Neuronal stem cell (in vitro differentiated cells): ENCODE measurements around the gene PLXNA1.

ENCODE experiments used
- DNase-seq: peaks from one replicate; pipeline ENCODE4 v3.0.0-alpha.2; 2013; ENCODE audit warnings: low spot score
- H2AFZ ChIP-seq: one replicate; pipeline ENCODE4 v1.6.1; 2013; ENCODE audit warnings: mild to moderate bottlenecking, low read length, inconsistent platforms
- H2AK5ac ChIP-seq: 2 replicates; pipeline ENCODE4 v1.6.1; 2013; ENCODE audit warnings: low read depth, mild to moderate bottlenecking, inconsistent platforms, low read length, moderate library complexity, mixed read lengths
- H2BK120ac ChIP-seq: 2 replicates; pipeline ENCODE4 v1.6.1; 2013; ENCODE audit warnings: low read depth, mild to moderate bottlenecking, inconsistent platforms, low read length, moderate library complexity, mixed read lengths
- H2BK12ac ChIP-seq: one replicate; pipeline ENCODE4 v1.6.1; 2013; ENCODE audit warnings: low read length, inconsistent platforms
- H2BK15ac ChIP-seq: 2 replicates; pipeline ENCODE4 v1.6.1; 2013; ENCODE audit warnings: mild to moderate bottlenecking, low read length, inconsistent platforms, mixed read lengths
- H2BK5ac ChIP-seq: one replicate; pipeline ENCODE4 v1.6.1; 2013; ENCODE audit warnings: inconsistent platforms, mild to moderate bottlenecking, low read length, moderate library complexity
- H3K14ac ChIP-seq: one replicate; pipeline ENCODE4 v1.6.1; 2013; ENCODE audit warnings: low read length, inconsistent platforms
- H3K18ac ChIP-seq: 2 replicates; pipeline ENCODE4 v1.6.1; 2013; ENCODE audit warnings: low read length, inconsistent platforms
- H3K23ac ChIP-seq: 2 replicates; pipeline ENCODE4 v1.6.1; 2013; ENCODE audit warnings: low read depth, mild to moderate bottlenecking, mixed read lengths, low read length, inconsistent platforms; ENCODE audit not compliant: poor library complexity
- H3K27ac ChIP-seq: replicated peaks from 3 replicates; pipeline ENCODE4 v1.5.1; 2013; ENCODE audit warnings: low read length, inconsistent platforms
- H3K27me3 ChIP-seq, 3 experiments: 2 replicates each; pipeline ENCODE4 v1.6.1; 2013; ENCODE audit warnings: low read length in 3 of 3, mild to moderate bottlenecking in 2 of 3, inconsistent platforms in 1 of 3, low read depth in 1 of 3, mixed read lengths in 1 of 3, moderate library complexity in 1 of 3; ENCODE audit not compliant: control insufficient read depth in 3 of 3, insufficient read depth in 3 of 3
- H3K36me3 ChIP-seq, 2 donors: replicated peaks in 1 of 2; 2 replicates each; pipeline ENCODE4 v1.6.1; 2013; ENCODE audit warnings: low read length in 2 of 2; ENCODE audit not compliant: control insufficient read depth in 2 of 2, insufficient read depth in 2 of 2
- H3K4ac ChIP-seq: 2 replicates; pipeline ENCODE4 v1.6.1; 2013; ENCODE audit warnings: inconsistent platforms, mild to moderate bottlenecking, low read length, moderate library complexity
- H3K4me1 ChIP-seq, 2 donors: 1 replicate in 1 of 2; 2 replicates in 1 of 2; pipeline ENCODE4 v1.6.1; 2013; ENCODE audit warnings: low read length in 2 of 2, low read depth in 1 of 2; ENCODE audit not compliant: control insufficient read depth in 2 of 2, insufficient read depth in 1 of 2
- H3K4me2 ChIP-seq: one replicate; pipeline ENCODE4 v1.6.1; 2013; ENCODE audit warnings: mild to moderate bottlenecking, low read length, inconsistent platforms; ENCODE audit not compliant: insufficient read depth, poor library complexity, severe bottlenecking
- H3K4me3 ChIP-seq, 2 donors: 2 replicates each; pipeline ENCODE4 v1.5.1; 2013; ENCODE audit warnings: low read length in 2 of 2, mild to moderate bottlenecking in 2 of 2, inconsistent platforms in 1 of 2, moderate library complexity in 1 of 2
- H3K79me1 ChIP-seq: one replicate; pipeline ENCODE4 v1.6.1; 2013; ENCODE audit warnings: low read depth, mild to moderate bottlenecking, inconsistent platforms, low read length, moderate library complexity
- H3K9ac ChIP-seq: one replicate; pipeline ENCODE4 v1.6.1; 2013; ENCODE audit warnings: mild to moderate bottlenecking, low read depth, low read length, inconsistent platforms; ENCODE audit not compliant: poor library complexity
- H3K9me3 ChIP-seq, 2 donors: replicated peaks in 1 of 2; 2 replicates each; pipeline versions ENCODE3 to v1.6.1; 2013; ENCODE audit warnings: low read length in 2 of 2, mild to moderate bottlenecking in 2 of 2, inconsistent platforms in 1 of 2, low read depth in 1 of 2, mixed read lengths in 1 of 2, moderate library complexity in 1 of 2; ENCODE audit not compliant: control insufficient read depth in 2 of 2, insufficient read depth in 1 of 2
- H4K8ac ChIP-seq: one replicate; pipeline ENCODE4 v1.6.1; 2013; ENCODE audit warnings: low read depth, mild to moderate bottlenecking, inconsistent platforms, low read length, moderate library complexity
- H4K91ac ChIP-seq: one replicate; pipeline ENCODE4 v1.6.1; 2013; ENCODE audit warnings: low read length, low read depth, mild to moderate bottlenecking, inconsistent platforms; ENCODE audit not compliant: poor library complexity
- WGBS, 2 donors: extraction: QIAGEN DNeasy Blood & Tissue Kit; methylation state at CpG; one replicate each; pipeline ENCODE4 v1.1.7; 2013; ENCODE audit warnings: missing lambda C conversion rate in 2 of 2, mixed read lengths in 1 of 2; ENCODE audit not compliant: insufficient read length in 2 of 2, insufficient replicate concordance in 1 of 2; ENCODE audit errors: extremely low coverage in 2 of 2; 5-methylcytosine and 5-hydroxymethylcytosine counted together

The PLXNA1 gene

DNA sequence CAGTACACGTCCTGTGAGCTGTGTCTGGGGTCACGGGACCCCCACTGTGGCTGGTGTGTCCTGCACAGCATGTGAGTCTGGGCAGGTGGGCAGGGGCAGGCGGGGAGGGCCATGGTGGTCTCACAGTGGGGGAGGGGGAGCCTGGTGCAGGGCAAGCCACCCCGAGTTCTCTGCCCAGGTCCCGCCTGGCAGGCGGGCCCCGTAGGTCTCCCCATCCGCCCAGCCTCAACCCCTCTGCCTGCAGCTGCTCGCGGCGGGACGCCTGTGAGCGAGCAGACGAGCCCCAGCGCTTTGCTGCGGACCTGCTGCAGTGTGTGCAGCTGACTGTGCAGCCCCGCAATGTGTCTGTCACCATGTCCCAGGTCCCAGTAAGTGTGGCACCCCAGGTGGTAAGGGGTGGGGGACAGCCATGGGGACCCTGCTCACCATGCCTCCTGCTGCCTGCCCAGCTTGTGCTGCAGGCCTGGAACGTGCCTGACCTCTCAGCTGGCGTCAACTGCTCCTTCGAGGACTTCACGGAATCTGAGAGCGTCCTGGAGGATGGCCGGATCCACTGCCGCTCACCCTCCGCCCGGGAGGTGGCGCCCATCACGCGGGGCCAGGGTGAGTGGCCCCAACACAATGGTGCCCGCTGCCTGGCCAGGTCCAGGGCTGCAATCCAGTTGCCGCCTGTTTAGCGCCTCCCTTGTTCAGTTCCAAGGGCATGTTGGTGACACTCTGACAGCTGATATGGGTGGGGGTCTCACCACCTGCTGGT is 21.9 kb downstream of the PLXNA1 start:
- no peak overlapping the region for H2BK5ac ChIP-seq
- no peak overlapping the region for H3K4me2 ChIP-seq
- H3K27ac ChIP-seq, result no peak overlapping the region
- no peak overlapping the region for H2BK12ac ChIP-seq
- peaks cover 22 to 32% of the 10 kb centered on the region in 2 donors for H3K4me1 ChIP-seq
- H3K23ac ChIP-seq, result no peak overlapping the region
- H3K9ac ChIP-seq, result no peak overlapping the region
- no peaks in the 10 kb centered on the region for H3K27me3 ChIP-seq
- no peak overlapping the region for H2AK5ac ChIP-seq
- no peak overlapping the region for H3K14ac ChIP-seq
- DNase-seq, result no peak
- no peak overlapping the region for H2BK120ac ChIP-seq
- H2BK15ac ChIP-seq, result no peak overlapping the region
- no peak overlapping the region for H3K4me3 ChIP-seq
- H3K79me1 ChIP-seq, result peaks cover 42% of the 10 kb centered on the region
- H4K91ac ChIP-seq, result no peak overlapping the region
- peak overlapping the region; percentile 44 for H3K18ac ChIP-seq
- no peak overlapping the region for H4K8ac ChIP-seq
- WGBS, 2 donors, result no CpG with 5 or more reads among the region's 32 CpGs
- H3K9me3 ChIP-seq, result peaks cover 0 to 2% of the 10 kb centered on the region in 2 donors
- peaks cover 16 to 31% of the 10 kb centered on the region in 2 donors for H3K36me3 ChIP-seq
- no peak overlapping the region for H3K4ac ChIP-seq
- no peak overlapping the region for H2AFZ ChIP-seq

DNA sequence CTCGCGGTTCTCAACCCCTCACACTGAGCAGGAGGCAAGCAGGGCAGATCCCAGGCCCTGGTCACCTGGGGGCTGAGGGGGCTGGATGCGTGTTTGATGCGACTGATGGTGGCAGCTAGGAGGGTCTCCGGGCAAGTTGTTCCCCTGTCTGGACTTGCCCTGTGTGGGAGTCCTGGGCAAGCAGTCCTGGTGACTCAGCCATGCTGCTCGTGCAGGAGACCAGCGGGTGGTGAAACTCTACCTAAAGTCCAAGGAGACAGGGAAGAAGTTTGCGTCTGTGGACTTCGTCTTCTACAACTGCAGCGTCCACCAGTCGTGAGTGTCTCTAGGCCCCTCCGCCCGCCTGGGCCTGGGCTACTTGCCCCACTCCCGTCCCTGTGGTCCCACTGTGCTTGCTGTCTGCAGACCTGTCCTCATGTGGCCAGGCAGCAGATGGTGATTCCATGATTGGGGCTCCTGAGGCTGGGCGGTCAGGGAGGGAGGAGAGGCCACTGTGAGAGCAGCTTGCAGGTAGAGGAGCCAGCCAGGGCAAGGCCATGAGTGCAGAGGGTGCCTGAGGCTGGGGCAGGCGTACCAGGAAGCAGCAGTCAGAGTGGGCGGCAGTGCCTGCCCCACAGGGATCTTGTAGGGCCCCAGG is 23.1 kb downstream of the PLXNA1 start:
- no CpG with 5 or more reads among the region's 17 CpGs for WGBS, 2 donors

DNA sequence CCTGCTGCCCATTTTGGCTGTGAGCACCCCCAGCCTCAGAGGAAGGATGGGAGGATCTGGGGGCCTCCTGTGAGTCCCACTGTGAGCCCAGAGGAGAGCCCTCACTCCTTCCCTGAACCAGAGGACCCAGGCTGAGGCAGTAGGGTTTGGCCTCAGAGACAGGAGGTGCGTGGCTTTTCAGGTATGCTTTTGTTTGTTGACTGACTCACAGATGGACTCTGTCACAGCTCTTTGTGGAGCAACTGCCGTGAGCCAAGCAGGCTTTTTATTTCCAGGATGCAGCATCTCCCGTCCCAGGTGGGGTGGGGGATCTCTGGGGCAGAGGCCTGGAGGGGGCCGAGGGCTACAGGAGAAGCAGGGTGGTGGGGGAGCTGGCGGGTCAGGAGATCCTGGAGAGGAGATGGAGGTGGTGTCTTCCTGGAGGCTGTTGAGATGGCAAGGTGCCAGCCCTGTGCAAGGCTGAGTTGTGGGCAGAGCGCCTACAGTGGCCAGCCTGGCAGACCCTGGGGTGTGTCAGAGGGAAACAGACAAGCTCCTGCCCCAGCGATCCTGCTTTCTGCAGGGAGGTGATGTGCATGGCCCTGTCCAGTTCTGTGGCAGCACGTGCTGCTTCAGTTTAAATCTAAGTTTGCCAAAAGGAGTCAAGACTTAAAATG is 24.0 kb downstream of the PLXNA1 start:
- Histone ChIP-seq H3K4me3 (no peak overlapping the region), H3K9me3 (peaks cover 0 to 2% of the 10 kb centered on the region in 2 donors), H3K14ac (no peak overlapping the region), H2BK15ac (no peak overlapping the region), H4K91ac (no peak overlapping the region), H3K4me1 (peaks cover 16 to 20% of the 10 kb centered on the region in 2 donors), H2BK12ac (no peak overlapping the region), H3K36me3 (peaks cover 31 to 34% of the 10 kb centered on the region in 2 donors), H2BK120ac (no peak overlapping the region), H2AFZ (no peak overlapping the region), H2BK5ac (no peak overlapping the region), H3K27ac (no peak overlapping the region), H3K4ac (no peak overlapping the region), H3K4me2 (no peak overlapping the region), H3K9ac (no peak overlapping the region), H3K27me3 (no peaks in the 10 kb centered on the region), H3K79me1 (peaks cover 27% of the 10 kb centered on the region), H3K18ac (peak overlapping the region; percentile 23), H2AK5ac (peak overlapping the region; percentile 71), H4K8ac (no peak overlapping the region), H3K23ac (no peak overlapping the region)
- no peak for DNase-seq
- no CpG with 5 or more reads among the region's 8 CpGs for WGBS, 2 donors

More for the DNA sequence above, 23.1 kb downstream of the PLXNA1 start:
- Histone ChIP-seq H3K4me1 (peaks cover 22 to 29% of the 10 kb centered on the region in 2 donors), H3K18ac (peak overlapping the region; percentile 58), H4K8ac (peak overlapping the region; percentile 6), H3K36me3 (peaks cover 22 to 32% of the 10 kb centered on the region in 2 donors), H2AFZ (no peak overlapping the region), H3K23ac (no peak overlapping the region), H3K4me3 (no peak overlapping the region), H3K9me3 (peaks cover 0 to 2% of the 10 kb centered on the region in 2 donors), H2BK12ac (no peak overlapping the region), H3K79me1 (peaks cover 33% of the 10 kb centered on the region), H3K4ac (no peak overlapping the region), H2BK15ac (no peak overlapping the region), H4K91ac (no peak overlapping the region), H2BK120ac (no peak overlapping the region), H3K27me3 (no peaks in the 10 kb centered on the region), H3K14ac (no peak overlapping the region), H3K27ac (no peak overlapping the region), H2BK5ac (no peak overlapping the region), H3K4me2 (no peak overlapping the region), H2AK5ac (no peak overlapping the region), H3K9ac (no peak overlapping the region)
- no peak for DNase-seq

DNA sequence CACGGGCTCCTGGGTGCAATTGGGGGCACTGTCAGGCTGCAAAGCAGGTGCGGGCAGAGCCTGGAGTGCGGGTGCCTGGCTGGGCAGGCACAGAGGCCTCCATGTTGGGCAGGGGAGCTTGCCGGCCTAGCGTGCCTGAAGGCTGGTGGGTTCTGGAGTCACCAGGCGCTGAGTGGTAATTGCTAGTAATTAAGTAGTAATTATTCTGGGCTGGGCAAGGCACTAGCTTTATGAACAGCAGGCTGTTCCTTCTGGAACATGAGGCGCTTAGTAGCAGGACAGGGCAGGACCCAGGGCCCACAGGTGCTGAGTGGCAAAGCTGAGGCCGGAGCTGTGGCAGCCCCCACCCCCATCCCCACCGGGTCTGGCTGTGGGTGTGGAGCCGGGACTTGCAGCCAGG is 25.3 kb downstream of the PLXNA1 start:
- peaks cover 39 to 44% of the 10 kb centered on the region in 2 donors for H3K36me3 ChIP-seq
- no peak overlapping the region for H2AFZ ChIP-seq
- no CpG with 5 or more reads among the region's 10 CpGs for WGBS, 2 donors

More for the DNA sequence above, 25.3 kb downstream of the PLXNA1 start:
- no peak overlapping the region for H3K4ac ChIP-seq
- H4K91ac ChIP-seq, result no peak overlapping the region
- H3K14ac ChIP-seq, result no peak overlapping the region
- peaks cover 9 to 14% of the 10 kb centered on the region in 2 donors for H3K4me1 ChIP-seq
- H2AK5ac ChIP-seq, result no peak overlapping the region
- H3K79me1 ChIP-seq, result peaks cover 24% of the 10 kb centered on the region
- H3K27me3 ChIP-seq, result no peaks in the 10 kb centered on the region
- no peak overlapping the region for H2BK12ac ChIP-seq
- H3K23ac ChIP-seq, result peak overlapping the region; percentile 66
- no peak overlapping the region for H4K8ac ChIP-seq
- peaks cover 0 to 2% of the 10 kb centered on the region in 2 donors for H3K9me3 ChIP-seq
- no peak overlapping the region for H2BK5ac ChIP-seq
- H2BK120ac ChIP-seq, result no peak overlapping the region
- no peak overlapping the region for H2BK15ac ChIP-seq
- H3K9ac ChIP-seq, result no peak overlapping the region
- no peak for DNase-seq
- H3K4me2 ChIP-seq, result no peak overlapping the region
- no peak overlapping the region for H3K4me3 ChIP-seq
- H3K27ac ChIP-seq, result no peak overlapping the region
- H3K18ac ChIP-seq, result peak overlapping the region; percentile 3
